ENCODE measurements around the gene USP47.

DNA sequence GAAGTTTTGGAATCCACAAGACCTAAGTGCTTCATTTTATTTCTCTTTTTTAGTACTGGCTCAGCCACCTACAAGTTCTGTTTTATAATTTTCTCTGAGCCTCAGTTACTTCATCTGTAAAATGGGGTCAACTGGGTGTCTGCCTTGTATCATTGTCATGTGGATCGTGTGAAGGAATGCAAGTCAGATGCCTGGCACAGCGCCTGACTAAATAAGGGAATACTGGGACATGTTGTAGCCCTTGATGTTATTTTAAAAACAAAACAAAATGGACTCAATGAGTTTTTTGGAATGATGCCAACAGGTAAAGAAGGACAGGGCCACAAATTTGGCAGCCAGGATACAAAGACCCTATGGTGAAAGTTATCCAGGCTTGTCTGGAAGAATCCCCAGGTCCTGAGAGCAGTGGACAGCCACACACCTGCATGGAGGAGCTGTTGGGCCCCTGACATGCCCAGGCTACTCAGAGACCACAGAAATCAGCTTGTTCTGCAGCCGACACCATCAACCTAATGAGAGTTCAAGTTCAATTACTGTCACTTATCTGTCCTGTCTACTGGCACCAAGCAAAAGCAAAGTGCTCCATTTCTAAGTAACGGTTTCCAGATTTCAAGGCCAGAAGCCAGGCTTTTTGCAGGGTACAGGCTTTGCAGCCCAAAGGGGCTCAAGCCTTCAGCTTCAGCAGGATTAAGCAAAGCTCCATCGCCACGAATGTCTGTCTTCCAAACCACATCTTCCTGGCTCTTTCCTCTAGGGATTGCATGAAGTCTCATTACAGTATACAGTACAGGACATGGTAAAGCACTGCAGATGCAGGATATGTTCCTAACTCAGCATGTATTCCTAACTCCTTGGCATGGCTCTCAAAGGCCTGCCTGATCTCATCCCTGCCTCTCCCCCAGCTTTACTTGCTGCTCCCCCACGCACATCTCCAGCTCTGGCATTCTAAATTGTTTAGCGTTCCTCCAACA is 148.3 kb downstream of the USP47 start:
- TF ChIP-seq POLR2A (IDR thresholded peaks at IDR 0.05): no peak
- TF ChIP-seq, protein P1, sequence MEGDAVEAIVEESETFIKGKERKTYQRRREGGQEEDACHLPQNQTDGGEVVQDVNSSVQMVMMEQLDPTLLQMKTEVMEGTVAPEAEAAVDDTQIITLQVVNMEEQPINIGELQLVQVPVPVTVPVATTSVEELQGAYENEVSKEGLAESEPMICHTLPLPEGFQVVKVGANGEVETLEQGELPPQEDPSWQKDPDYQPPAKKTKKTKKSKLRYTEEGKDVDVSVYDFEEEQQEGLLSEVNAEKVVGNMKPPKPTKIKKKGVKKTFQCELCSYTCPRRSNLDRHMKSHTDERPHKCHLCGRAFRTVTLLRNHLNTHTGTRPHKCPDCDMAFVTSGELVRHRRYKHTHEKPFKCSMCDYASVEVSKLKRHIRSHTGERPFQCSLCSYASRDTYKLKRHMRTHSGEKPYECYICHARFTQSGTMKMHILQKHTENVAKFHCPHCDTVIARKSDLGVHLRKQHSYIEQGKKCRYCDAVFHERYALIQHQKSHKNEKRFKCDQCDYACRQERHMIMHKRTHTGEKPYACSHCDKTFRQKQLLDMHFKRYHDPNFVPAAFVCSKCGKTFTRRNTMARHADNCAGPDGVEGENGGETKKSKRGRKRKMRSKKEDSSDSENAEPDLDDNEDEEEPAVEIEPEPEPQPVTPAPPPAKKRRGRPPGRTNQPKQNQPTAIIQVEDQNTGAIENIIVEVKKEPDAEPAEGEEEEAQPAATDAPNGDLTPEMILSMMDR (IDR thresholded peaks at IDR 0.05): no peak

Measured in thyroid gland (tissue), 4 donors.